ENCODE measurements around the gene ABLIM1. TPM values are rescaled to one million over a fixed set of nuclear protein-coding genes. Genes with fewer than 3 reads are reported as not detected.

The ABLIM1 gene
- total and polyA plus RNA-seq, 8 donors = 28.1 to 276 (median 92.9) TPM

GRCh38 chr10:114550756-114551635 lies 107.1 kb downstream of the ABLIM1 start:
- Histone ChIP-seq H3K4me1 (peaks cover 19 to 42% (median 33%) of the 10 kb centered on the region in 4 donors), H3K4me3 (peak overlapping the region; percentile 32 to 40 (median 34)), H3K27me3 (no peaks in the 10 kb centered on the region), H3K9me3 (no peaks in the 10 kb centered on the region), H3K27ac (peak overlapping the region; percentile 61 to 82 (median 74)), H3K36me3 (peaks cover 0 to 6% (median 0%) of the 10 kb centered on the region in 4 donors)
- intact Hi-C loops (cut with DNase I; ENCODE audit: low total_unique reads) = loop anchor here (10.0 kb wide), 1 partner anchor 144 kb away; no protein-coding TSS in a partner anchor
- TF ChIP-seq POLR2AphosphoS5 (IDR thresholded peaks at IDR 0.05) (peak in 1 of 3 donors; percentile 40), EP300 (IDR thresholded peaks at IDR 0.05) (no peak), CTCF (IDR thresholded peaks at IDR 0.05) (peak in 3 of 7 experiments; percentile 44 to 63 (median 62))
- DNase-seq = peak; percentile 81 to 96
- WGBS, 5 donors = 17 to 27% (median 20%) methylated on average over 7 of the region's 7 CpGs

DNA sequence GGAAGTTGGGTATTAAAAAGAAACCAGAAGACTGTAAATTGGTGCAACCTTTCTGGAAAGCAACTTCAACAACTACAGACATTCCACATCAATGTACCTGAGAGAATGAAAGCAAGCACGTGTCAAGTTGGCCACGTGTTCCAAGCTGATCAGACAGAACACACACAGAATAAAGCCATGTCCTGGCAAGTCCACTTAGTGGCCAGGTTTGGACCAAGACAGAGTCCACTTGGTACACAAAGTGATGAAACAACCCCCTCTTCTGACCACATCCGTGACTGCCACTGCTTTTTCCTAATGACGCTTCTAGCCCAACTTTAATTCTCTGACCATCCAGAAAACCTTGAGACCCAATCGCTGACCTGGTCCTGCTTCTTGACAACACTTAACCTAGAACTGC lies 109.4 kb downstream of the ABLIM1 start:
- H3K36me3 ChIP-seq = peaks cover 0 to 20% (median 0%) of the 10 kb centered on the region in 4 donors
- intact Hi-C loops (cut with DNase I; ENCODE audit: low total_unique reads) = loop anchor here (10.0 kb wide), 1 partner anchor 246 kb away; no protein-coding TSS in a partner anchor
- TF ChIP-seq POLR2AphosphoS5 (IDR thresholded peaks at IDR 0.05) = peak in 1 of 3 donors; percentile 60
- no peak for TF ChIP-seq EP300 (IDR thresholded peaks at IDR 0.05)
- TF ChIP-seq CTCF (IDR thresholded peaks at IDR 0.05) = peak in 5 of 7 experiments; percentile 27 to 87 (median 46)
- TF ChIP-seq POLR2A (IDR thresholded peaks at IDR 0.05) = no peak
- no peak overlapping the region for H3K4me3 ChIP-seq
- peaks cover 28 to 50% (median 33%) of the 10 kb centered on the region in 4 donors for H3K4me1 ChIP-seq
- H3K9me3 ChIP-seq = no peaks in the 10 kb centered on the region
- 22 to 44% (median 29%) methylated on average over 5 of the region's 5 CpGs for WGBS, 5 donors
- peak; percentile 78 to 80 for DNase-seq
- H3K27me3 ChIP-seq = no peaks in the 10 kb centered on the region
- H3K27ac ChIP-seq = peak overlapping the region in 4 of 5 donors; percentile 70 to 84 (median 76)

- Histone ChIP-seq H3K4me1 (peaks cover 28 to 50% (median 34%) of the 10 kb centered on the region in 4 donors), H3K27ac (peak overlapping the region; percentile 70 to 88 (median 80)), H3K9me3 (no peaks in the 10 kb centered on the region), H3K27me3 (no peaks in the 10 kb centered on the region), H3K36me3 (peaks cover 0 to 22% (median 0%) of the 10 kb centered on the region in 4 donors), H3K4me3 (no peak overlapping the region)
- 31 to 62% (median 47%) methylated on average over 14 of the region's 14 CpGs for WGBS, 5 donors
- DNase-seq = peak in 1 of 2 donors; percentile 41
- intact Hi-C loops (cut with DNase I; ENCODE audit: low total_unique reads) = loop anchor here (10.0 kb wide), 1 partner anchor 247 kb away; no protein-coding TSS in a partner anchor
- TF ChIP-seq POLR2AphosphoS5 (IDR thresholded peaks at IDR 0.05) = no peak
- no peak for TF ChIP-seq POLR2A (IDR thresholded peaks at IDR 0.05)
- TF ChIP-seq EP300 (IDR thresholded peaks at IDR 0.05) = no peak
- TF ChIP-seq CTCF (IDR thresholded peaks at IDR 0.05) = no peak
Measured at GRCh38 chr10:114547514-114547913, 110.6 kb downstream of the ABLIM1 start.

DNA sequence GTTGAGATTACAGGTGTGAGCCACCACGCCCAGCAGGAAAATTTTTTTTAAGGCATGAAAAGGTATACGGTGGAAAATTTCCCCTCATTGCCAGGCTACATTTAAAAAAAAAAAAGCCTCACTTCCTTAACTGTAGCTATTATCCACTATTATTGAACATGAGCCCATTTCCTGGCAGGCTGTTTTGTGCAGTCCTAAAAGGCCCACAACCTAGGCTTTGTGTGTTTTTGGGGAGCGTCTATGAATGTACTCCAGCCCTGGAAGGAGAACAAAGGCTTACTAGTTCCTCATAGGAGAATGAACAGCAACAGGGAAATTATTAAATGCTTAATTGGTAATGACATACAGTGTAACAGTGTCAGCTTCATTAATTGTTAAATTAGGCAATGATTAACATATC lies 111.0 kb downstream of the ABLIM1 start:
- no peak overlapping the region for H3K4me3 ChIP-seq
- peak; percentile 58 to 59 for DNase-seq
- intact Hi-C loops (cut with DNase I; ENCODE audit: low total_unique reads) = loop anchor here (10.0 kb wide), 1 partner anchor 248 kb away; no protein-coding TSS in a partner anchor
- peak overlapping the region; percentile 65 to 84 (median 72) for H3K27ac ChIP-seq
- peaks cover 0 to 22% (median 0%) of the 10 kb centered on the region in 4 donors for H3K36me3 ChIP-seq
- H3K27me3 ChIP-seq = no peaks in the 10 kb centered on the region
- TF ChIP-seq CTCF (IDR thresholded peaks at IDR 0.05) = no peak
- no peak for TF ChIP-seq POLR2A (IDR thresholded peaks at IDR 0.05)
- peak in 2 of 3 donors; percentile 31 to 70 for TF ChIP-seq POLR2AphosphoS5 (IDR thresholded peaks at IDR 0.05)
- TF ChIP-seq EP300 (IDR thresholded peaks at IDR 0.05) = no peak
- H3K4me1 ChIP-seq = peaks cover 24 to 48% (median 31%) of the 10 kb centered on the region in 4 donors
- WGBS, 5 donors = 30 to 51% (median 35%) methylated on average over 3 of the region's 3 CpGs
- no peaks in the 10 kb centered on the region for H3K9me3 ChIP-seq
